Neural progenitor cell (in vitro differentiated cells): ENCODE data around the gene ZNF214. TPM values are rescaled to one million over a fixed set of nuclear protein-coding genes. Genes with fewer than 3 reads are reported as not detected.
"Not testable (repeated sequence)": the region's sequence is repeated elsewhere in the genome, so short reads cannot be mapped to it uniquely, and the experiment has no call there.

ENCODE experiments used
- DNase-seq: peaks from one replicate; pipeline ENCODE4 v3.0.0-alpha.2; 2016; ENCODE audit warnings: low spot score
- H2AFZ ChIP-seq: fragments of 200-600 bp; sonication (generic); replicated peaks from 2 replicates; pipeline ENCODE4 v1.6.1; 2016; ENCODE audit warnings: antibody characterized with exemption
- H3F3A ChIP-seq: fragments of 200-600 bp; sonication (generic); 2 replicates; pipeline ENCODE4 v1.6.1; 2016; ENCODE audit warnings: antibody characterized with exemption, low read depth
- H3K27ac ChIP-seq: fragments of 200-600 bp; sonication (generic); 2 replicates; pipeline ENCODE4 v1.5.1; 2016; ENCODE audit warnings: mild to moderate bottlenecking
- H3K27me3 ChIP-seq: fragments of 200-600 bp; sonication (generic); 2 replicates; pipeline ENCODE4 v1.6.1; 2016; ENCODE audit warnings: mild to moderate bottlenecking, moderate library complexity
- H3K36me3 ChIP-seq: fragments of 200-600 bp; sonication (generic); 2 replicates; pipeline ENCODE4 v1.5.1; 2016
- H3K4me1 ChIP-seq: fragments of 200-600 bp; sonication (generic); 2 replicates; pipeline ENCODE4 v1.6.1; 2016; ENCODE audit warnings: mixed run types
- H3K4me2 ChIP-seq: fragments of 200-600 bp; sonication (generic); 2 replicates; pipeline ENCODE4 v1.6.1; 2016
- H3K4me3 ChIP-seq: fragments of 200-600 bp; sonication (generic); 2 replicates; pipeline ENCODE4 v1.5.1; 2016
- H3K79me2 ChIP-seq: fragments of 200-600 bp; sonication (generic); 2 replicates; pipeline ENCODE4 v1.6.1; 2016; ENCODE audit warnings: low read depth
- H3K9ac ChIP-seq: fragments of 200-600 bp; sonication (generic); 2 replicates; pipeline ENCODE4 v1.6.1; 2016
- H3K9me3 ChIP-seq: fragments of 200-600 bp; sonication (generic); 2 replicates; pipeline ENCODE4 v1.5.1; 2016; ENCODE audit warnings: low read depth
- H4K20me1 ChIP-seq: fragments of 200-600 bp; sonication (generic); 2 replicates; pipeline ENCODE4 v1.6.1; 2016; ENCODE audit warnings: low read depth
- H3K27ac Mint-ChIP-seq: 3 replicates; pipeline ENCODE4 v1.8.0; 2021; ENCODE audit warnings: mixed read lengths
- H3K27me3 Mint-ChIP-seq: 2 replicates; pipeline ENCODE4 v1.8.0; 2022; ENCODE audit warnings: low read depth, mild to moderate bottlenecking, inconsistent platforms, moderate library complexity, mixed read lengths; ENCODE audit not compliant: insufficient read depth
- H3K36me3 Mint-ChIP-seq: 3 replicates; pipeline ENCODE4 v1.8.0; 2021; ENCODE audit warnings: mixed read lengths
- H3K4me1 Mint-ChIP-seq: 3 replicates; pipeline ENCODE4 v1.8.0; 2021; ENCODE audit warnings: mixed read lengths
- H3K4me3 Mint-ChIP-seq: 3 replicates; pipeline ENCODE4 v1.8.0; 2021; ENCODE audit warnings: mild to moderate bottlenecking, moderate library complexity, mixed read lengths
- H3K9me3 Mint-ChIP-seq: 3 replicates; pipeline ENCODE4 v1.8.0; 2020; ENCODE audit warnings: mixed read lengths
- EZH2 ChIP-seq: fragments of 200-600 bp; sonication (generic); IDR thresholded peaks from 2 replicates; pipeline ENCODE4 v1.6.1; 2017; ENCODE audit warnings: antibody characterized with exemption, mild to moderate bottlenecking, moderate library complexity
- EZH2phosphoT487 ChIP-seq: fragments of 200-600 bp; sonication (generic); IDR thresholded peaks from 2 replicates; pipeline ENCODE4 v1.6.1; 2017; ENCODE audit warnings: antibody characterized with exemption
- total RNA-seq: library from RNA; depleted of rRNA; stranded (reverse); fragments of >200 nt; gene quantifications from 2 replicates; pipeline ENCODE4 v1.2.3, GENCODE V29; 2015; ENCODE audit warnings: low replicate concordance
- TF ChIP-seq, protein P1 (sequence below): fragments of 200-600 bp; sonication (generic); IDR thresholded peaks from 2 replicates; pipeline ENCODE4 v1.5.1; 2017; ENCODE audit warnings: antibody characterized with exemption, mild to moderate bottlenecking

The ZNF214 gene
- total RNA-seq, 1 donor from 2014 or later, result 19.6 TPM

DNA sequence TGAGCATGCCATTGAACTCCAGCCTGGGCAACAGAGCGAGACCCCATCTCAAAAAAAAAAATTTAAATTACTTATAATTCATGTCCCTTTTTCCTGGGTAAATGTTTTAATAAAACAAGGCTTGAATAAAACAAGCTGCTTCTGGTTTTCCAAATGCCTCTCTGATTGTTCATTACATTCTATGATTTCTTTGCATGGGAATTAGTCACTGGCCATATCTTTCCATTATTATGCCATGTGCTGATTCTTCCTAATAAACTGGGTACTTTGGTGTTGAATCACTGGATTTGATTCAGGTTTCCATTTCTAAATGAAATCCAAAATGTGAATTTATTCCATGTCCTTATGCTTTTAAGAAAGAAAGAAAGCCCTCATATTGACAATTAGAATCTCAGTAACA is 51.3 kb downstream of the ZNF214 start:
- Histone ChIP-seq H3K9ac (no peak overlapping the region), H3K4me3 (no peak overlapping the region), H3K4me1 (no peaks in the 10 kb centered on the region), H4K20me1 (no peaks in the 10 kb centered on the region), H3K36me3 (no peaks in the 10 kb centered on the region), H2AFZ (no peak overlapping the region), H3K79me2 (no peaks in the 10 kb centered on the region), H3K27me3 (no peaks in the 10 kb centered on the region), H3K9me3 (no peaks in the 10 kb centered on the region), H3F3A (no peaks in the 10 kb centered on the region), H3K27ac (no peak overlapping the region), H3K4me2 (no peak overlapping the region)
- no peak overlapping the region for H3K4me3 Mint-ChIP-seq
- peaks cover 1% of the 10 kb centered on the region for H3K36me3 Mint-ChIP-seq
- no peak overlapping the region for H3K27ac Mint-ChIP-seq
- no peaks in the 10 kb centered on the region for H3K27me3 Mint-ChIP-seq
- H3K9me3 Mint-ChIP-seq, result peaks cover 9% of the 10 kb centered on the region
- no peak for TF ChIP-seq EZH2phosphoT487
- TF ChIP-seq, protein P1, sequence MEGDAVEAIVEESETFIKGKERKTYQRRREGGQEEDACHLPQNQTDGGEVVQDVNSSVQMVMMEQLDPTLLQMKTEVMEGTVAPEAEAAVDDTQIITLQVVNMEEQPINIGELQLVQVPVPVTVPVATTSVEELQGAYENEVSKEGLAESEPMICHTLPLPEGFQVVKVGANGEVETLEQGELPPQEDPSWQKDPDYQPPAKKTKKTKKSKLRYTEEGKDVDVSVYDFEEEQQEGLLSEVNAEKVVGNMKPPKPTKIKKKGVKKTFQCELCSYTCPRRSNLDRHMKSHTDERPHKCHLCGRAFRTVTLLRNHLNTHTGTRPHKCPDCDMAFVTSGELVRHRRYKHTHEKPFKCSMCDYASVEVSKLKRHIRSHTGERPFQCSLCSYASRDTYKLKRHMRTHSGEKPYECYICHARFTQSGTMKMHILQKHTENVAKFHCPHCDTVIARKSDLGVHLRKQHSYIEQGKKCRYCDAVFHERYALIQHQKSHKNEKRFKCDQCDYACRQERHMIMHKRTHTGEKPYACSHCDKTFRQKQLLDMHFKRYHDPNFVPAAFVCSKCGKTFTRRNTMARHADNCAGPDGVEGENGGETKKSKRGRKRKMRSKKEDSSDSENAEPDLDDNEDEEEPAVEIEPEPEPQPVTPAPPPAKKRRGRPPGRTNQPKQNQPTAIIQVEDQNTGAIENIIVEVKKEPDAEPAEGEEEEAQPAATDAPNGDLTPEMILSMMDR, result no peak
- no peak for TF ChIP-seq EZH2
- DNase-seq, result no peak
- peaks cover 2% of the 10 kb centered on the region for H3K4me1 Mint-ChIP-seq

DNA sequence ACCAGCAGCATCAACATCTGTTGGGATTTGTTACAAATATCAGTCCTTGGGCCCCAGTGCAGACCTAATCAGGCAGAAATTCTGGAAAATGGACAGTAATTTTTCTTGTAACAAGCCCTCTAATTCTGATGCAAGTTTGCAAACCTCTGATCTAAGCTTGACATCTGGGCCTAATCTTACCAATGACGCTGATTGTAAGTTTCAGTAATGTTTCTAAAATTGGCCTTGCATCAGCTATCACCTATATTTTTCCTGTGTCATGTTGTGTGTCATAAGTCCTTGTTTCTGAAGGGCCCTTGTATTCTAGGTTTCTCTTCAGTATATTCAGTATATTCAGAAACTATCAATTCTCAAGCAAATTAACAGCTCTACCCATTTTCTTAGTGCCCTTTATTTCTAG is 57.5 kb downstream of the ZNF214 start:
- Histone ChIP-seq H4K20me1 (no peaks in the 10 kb centered on the region), H3K27me3 (no peaks in the 10 kb centered on the region), H3F3A (no peaks in the 10 kb centered on the region), H3K4me3 (no peak overlapping the region), H3K9ac (no peak overlapping the region), H3K27ac (no peak overlapping the region), H3K79me2 (no peaks in the 10 kb centered on the region), H3K36me3 (no peaks in the 10 kb centered on the region), H3K4me1 (peaks cover 9% of the 10 kb centered on the region), H3K4me2 (no peak overlapping the region), H3K9me3 (no peaks in the 10 kb centered on the region), H2AFZ (no peak overlapping the region)
- H3K27ac Mint-ChIP-seq, result no peak overlapping the region
- TF ChIP-seq EZH2phosphoT487, result no peak
- TF ChIP-seq EZH2, result no peak
- TF ChIP-seq, protein P1, result no peak
- H3K4me3 Mint-ChIP-seq, result no peak overlapping the region
- DNase-seq, result no peak
- H3K36me3 Mint-ChIP-seq, result peaks cover 2% of the 10 kb centered on the region
- no peaks in the 10 kb centered on the region for H3K27me3 Mint-ChIP-seq
- no peaks in the 10 kb centered on the region for H3K4me1 Mint-ChIP-seq
- peaks cover 1% of the 10 kb centered on the region for H3K9me3 Mint-ChIP-seq

DNA sequence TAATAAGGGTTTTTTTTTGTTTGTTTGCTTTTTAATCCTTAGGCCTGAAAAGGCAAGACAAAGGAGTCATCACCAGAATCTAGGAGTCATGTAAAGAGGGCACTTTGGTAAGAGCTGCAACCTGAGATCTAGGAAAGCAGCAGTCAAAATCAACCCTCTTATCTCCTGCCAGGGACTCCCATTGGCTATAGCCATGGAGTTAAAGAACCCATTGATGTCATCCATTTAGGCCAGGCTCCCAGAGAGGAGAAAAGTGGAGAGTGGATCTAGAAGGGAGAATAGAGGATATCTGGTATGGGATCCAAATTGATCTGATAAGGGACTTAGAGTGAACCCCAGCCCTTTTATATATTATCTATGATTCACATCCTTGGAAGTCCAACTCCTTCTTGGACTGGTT is 58.0 kb downstream of the ZNF214 start:
- Histone ChIP-seq H3K27ac (no peak overlapping the region), H2AFZ (no peak overlapping the region), H3K9me3 (no peaks in the 10 kb centered on the region), H3K27me3 (no peaks in the 10 kb centered on the region), H3F3A (no peaks in the 10 kb centered on the region), H3K4me1 (peaks cover 9% of the 10 kb centered on the region), H3K4me2 (no peak overlapping the region), H3K36me3 (no peaks in the 10 kb centered on the region), H4K20me1 (no peaks in the 10 kb centered on the region), H3K4me3 (no peak overlapping the region), H3K79me2 (no peaks in the 10 kb centered on the region), H3K9ac (no peak overlapping the region)
- peaks cover 5% of the 10 kb centered on the region for H3K36me3 Mint-ChIP-seq
- no peaks in the 10 kb centered on the region for H3K4me1 Mint-ChIP-seq
- TF ChIP-seq, protein P1, result no peak
- H3K27me3 Mint-ChIP-seq, result no peaks in the 10 kb centered on the region
- H3K4me3 Mint-ChIP-seq, result no peak overlapping the region
- no peak overlapping the region for H3K27ac Mint-ChIP-seq
- H3K9me3 Mint-ChIP-seq, result no peaks in the 10 kb centered on the region
- DNase-seq, result peak; percentile 1

DNA sequence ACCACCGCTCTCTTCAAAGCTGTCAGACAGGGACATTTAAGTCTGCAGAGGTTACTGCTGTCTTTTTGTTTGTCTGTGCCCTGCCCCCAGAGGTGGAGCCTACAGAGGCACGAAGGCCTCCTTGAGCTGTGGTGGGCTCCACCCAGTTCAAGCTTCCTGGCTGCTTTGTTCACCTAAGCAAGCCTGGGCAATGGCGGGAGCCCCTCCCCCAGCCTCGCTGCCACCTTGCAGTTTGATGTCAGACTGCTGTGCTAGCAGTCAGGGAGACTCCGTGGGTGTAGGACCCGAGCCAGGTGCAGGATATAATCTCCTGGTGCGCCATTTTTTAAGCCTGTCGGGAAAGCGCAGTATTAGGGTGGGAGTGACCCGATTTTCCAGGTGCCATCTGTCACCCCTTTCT is 65.9 kb downstream of the ZNF214 start:
- H3K79me2 ChIP-seq, H3K9me3 ChIP-seq, H3K27me3 Mint-ChIP-seq, DNase-seq, H3K4me1 ChIP-seq, H3K4me2 ChIP-seq, H3K27ac ChIP-seq, H3K9ac ChIP-seq, H3K27me3 ChIP-seq, H2AFZ ChIP-seq, H3K4me3 ChIP-seq, H3K36me3 ChIP-seq, H3F3A ChIP-seq, H4K20me1 ChIP-seq, H3K27ac Mint-ChIP-seq, H3K4me3 Mint-ChIP-seq, H3K4me1 Mint-ChIP-seq: not testable (repeated sequence)
- peaks cover 12% of the 10 kb centered on the region for H3K9me3 Mint-ChIP-seq
- peaks cover 28% of the 10 kb centered on the region for H3K36me3 Mint-ChIP-seq

Other genes with a start within 250 kb of the ZNF214 start
- 0.25 and 0.36 TPM in 2 replicates for gene OR2AG2, start 248.4 kb downstream of the ZNF214 start, total RNA-seq
- not detected in 2 replicates for gene OR2AG1, start 237.3 kb downstream of the ZNF214 start, total RNA-seq
- gene OR6A2, start 220.7 kb downstream of the ZNF214 start, total RNA-seq, result 0.36 and 0.50 TPM in 2 replicates
- not detected in 2 replicates for gene OR10A5, start 174.7 kb downstream of the ZNF214 start, total RNA-seq
- gene OR10A2, start 157.3 kb downstream of the ZNF214 start, total RNA-seq, result not detected in 2 replicates
- gene OR10A4, start 143.7 kb downstream of the ZNF214 start, total RNA-seq, result not detected in 2 replicates
- gene OR2D2, start 127.8 kb downstream of the ZNF214 start, total RNA-seq, result 0.56 TPM in 1 of 2 replicates, not detected in the other
- gene OR2D3, start 99.3 kb downstream of the ZNF214 start, total RNA-seq, result not detected in 2 replicates
- gene ZNF215, start 93.9 kb downstream of the ZNF214 start, total RNA-seq, result 14.8 and 20.1 TPM in 2 replicates
- gene NLRP14, start 133 bp upstream of the ZNF214 start, total RNA-seq, result 1.3 and 1.8 TPM in 2 replicates
- gene RBMXL2, start 68.7 kb upstream of the ZNF214 start, total RNA-seq, result 0.19 TPM in 1 of 2 replicates, not detected in the other
- gene SYT9, start 231.6 kb upstream of the ZNF214 start, total RNA-seq, result 5.2 and 5.3 TPM in 2 replicates